HUES6 (cell line): ENCODE measurements around the gene FOXL3.

ENCODE experiments used
- H3K27ac ChIP-seq: 2 replicates; pipeline ENCODE4 v1.7.0; 2013; ENCODE audit warnings: low read depth, mild to moderate bottlenecking, low read length, inconsistent platforms
- H3K27me3 ChIP-seq: 2 replicates; pipeline ENCODE4 v1.6.1; 2013; ENCODE audit warnings: low read length; ENCODE audit not compliant: control insufficient read depth, insufficient read depth
- H3K36me3 ChIP-seq: 2 replicates; pipeline ENCODE4 v1.6.1; 2013; ENCODE audit warnings: low read length; ENCODE audit not compliant: control insufficient read depth, insufficient read depth
- H3K4me1 ChIP-seq: 2 replicates; pipeline ENCODE4 v1.6.1; 2013; ENCODE audit warnings: low read length; ENCODE audit not compliant: control insufficient read depth, insufficient read depth
- H3K4me3 ChIP-seq: 2 replicates; pipeline ENCODE4 v1.5.1; 2013; ENCODE audit warnings: low read depth, low read length
- H3K9ac ChIP-seq: one replicate; pipeline ENCODE4 v1.6.1; 2013; ENCODE audit warnings: mild to moderate bottlenecking, low read length
- H3K9me3 ChIP-seq: 2 replicates; pipeline ENCODE4 v1.6.1; 2013; ENCODE audit warnings: low read depth, low read length; ENCODE audit not compliant: control insufficient read depth, insufficient read depth

The FOXL3 gene

GRCh38 chr7:337567-337951 is 47.6 kb downstream of the FOXL3 start:
- Histone ChIP-seq H3K9ac (no peak overlapping the region), H3K4me3 (no peak overlapping the region), H3K36me3 (no peaks in the 10 kb centered on the region), H3K9me3 (no peaks in the 10 kb centered on the region), H3K4me1 (no peaks in the 10 kb centered on the region), H3K27ac (no peak overlapping the region), H3K27me3 (peaks cover 4% of the 10 kb centered on the region; the same call in 1 of the 2 replicates)

DNA sequence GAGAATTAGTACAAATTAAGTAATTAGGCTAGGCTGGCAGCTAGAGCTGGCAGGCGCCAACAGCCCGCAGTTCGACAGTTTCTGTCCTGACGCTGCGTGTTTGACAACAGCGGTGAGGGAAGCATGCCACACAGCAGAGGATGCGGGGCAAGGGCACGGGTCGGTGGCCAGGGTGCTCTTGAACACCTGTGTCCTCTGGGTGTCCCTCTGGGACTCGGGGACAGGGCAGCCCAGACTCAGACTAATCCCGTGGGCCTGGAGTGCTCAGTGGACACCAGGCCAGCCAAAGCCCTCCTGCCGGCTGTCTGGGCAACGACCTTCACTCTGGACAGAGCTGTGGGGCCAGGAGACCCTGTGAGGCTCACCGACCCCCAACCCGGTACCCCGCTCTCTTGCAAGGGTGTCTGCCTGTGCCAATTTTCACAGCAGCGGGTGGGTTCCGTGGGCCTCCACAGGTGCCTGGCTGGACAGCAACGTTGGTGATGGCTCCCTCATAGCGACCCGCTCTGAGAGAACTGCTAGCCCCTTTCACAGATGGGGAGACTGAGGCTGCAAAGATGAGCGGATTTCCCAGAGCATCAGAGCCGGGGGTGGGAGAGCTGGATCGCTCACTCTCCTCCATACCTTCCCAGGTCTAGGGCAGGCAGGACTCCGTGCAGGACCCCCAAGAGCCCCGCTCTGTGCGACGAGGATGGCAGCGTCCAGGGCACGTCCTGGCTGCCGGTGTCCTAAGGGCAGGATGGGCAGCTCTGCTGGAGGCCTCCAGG is 48.5 kb downstream of the FOXL3 start:
- no peaks in the 10 kb centered on the region; the same call in 1 of the 2 replicates for H3K27me3 ChIP-seq
- H3K9ac ChIP-seq, result no peak overlapping the region
- no peak overlapping the region for H3K4me3 ChIP-seq
- no peak overlapping the region for H3K27ac ChIP-seq
- H3K4me1 ChIP-seq, result peaks cover 1% of the 10 kb centered on the region; the same call in 1 of the 2 replicates
- H3K9me3 ChIP-seq, result no peaks in the 10 kb centered on the region
- no peaks in the 10 kb centered on the region for H3K36me3 ChIP-seq

GRCh38 chr7:339062-339342 is 49.0 kb downstream of the FOXL3 start:
- Histone ChIP-seq H3K36me3 (no peaks in the 10 kb centered on the region), H3K9ac (no peak overlapping the region), H3K4me1 (peaks cover 3% of the 10 kb centered on the region; the same call in 1 of the 2 replicates), H3K27me3 (no peaks in the 10 kb centered on the region), H3K4me3 (no peak overlapping the region), H3K27ac (no peak overlapping the region), H3K9me3 (no peaks in the 10 kb centered on the region)

GRCh38 chr7:339696-340095 is 49.7 kb downstream of the FOXL3 start:
- Histone ChIP-seq H3K9me3 (no peaks in the 10 kb centered on the region), H3K27ac (no peak overlapping the region), H3K4me3 (no peak overlapping the region), H3K9ac (no peak overlapping the region), H3K36me3 (no peaks in the 10 kb centered on the region), H3K27me3 (no peaks in the 10 kb centered on the region), H3K4me1 (peaks cover 3% of the 10 kb centered on the region; the same call in 1 of the 2 replicates)

DNA sequence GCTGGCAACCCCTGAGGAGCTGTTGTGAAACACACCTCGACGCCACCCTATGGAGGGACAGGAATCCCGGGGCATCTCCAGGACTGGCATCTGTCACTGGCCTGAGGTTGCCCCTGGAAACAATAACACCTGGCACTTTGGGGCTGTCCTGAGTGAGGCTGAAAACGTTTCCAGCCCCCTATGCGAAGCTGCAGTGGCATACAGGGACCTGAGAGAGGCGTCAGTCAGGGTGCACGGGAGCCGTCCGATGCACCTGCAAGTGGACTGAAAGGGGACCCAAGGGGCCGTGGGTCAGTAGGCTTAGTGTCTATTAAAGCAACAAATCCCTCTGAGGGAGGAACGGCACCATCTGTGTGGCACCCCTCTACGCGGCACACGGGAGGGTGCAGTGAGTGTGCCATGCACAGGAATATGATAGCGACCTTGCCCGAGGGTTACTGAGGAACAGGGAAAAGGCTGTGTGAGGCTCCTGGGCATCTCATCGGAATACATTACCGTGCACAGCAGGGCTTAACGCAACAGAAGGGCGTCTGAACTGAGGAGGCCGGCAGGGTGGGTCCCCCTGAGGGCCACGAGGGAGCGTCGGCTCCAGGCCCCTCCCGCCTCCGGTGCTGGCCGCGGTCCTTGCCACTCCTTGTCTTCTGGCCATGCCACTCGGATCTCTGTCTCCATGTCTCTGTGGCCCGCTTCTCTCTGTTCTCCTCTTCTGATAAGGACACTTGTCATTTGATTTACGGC is 50.4 kb downstream of the FOXL3 start:
- Histone ChIP-seq H3K9ac (no peak overlapping the region), H3K27ac (no peak overlapping the region), H3K4me1 (peaks cover 3% of the 10 kb centered on the region; the same call in 1 of the 2 replicates), H3K9me3 (no peaks in the 10 kb centered on the region), H3K36me3 (no peaks in the 10 kb centered on the region), H3K27me3 (no peaks in the 10 kb centered on the region), H3K4me3 (no peak overlapping the region)
